SK-N-SH treated with all-trans-retinoic acid at 6 μM for 48 hours (cell line): ENCODE results near the gene ASB10.

Experiments
- BACH2 ChIP-seq: fragments of 250-450 bp; sonication (Bioruptor Pico); IDR thresholded peaks from 2 replicates; pipeline ENCODE4 v1.9.0; 2021; ENCODE audit warnings: mild to moderate bottlenecking, borderline replicate concordance
- OSR1 ChIP-seq: fragments of 250-450 bp; sonication (Bioruptor Pico); IDR thresholded peaks from 2 replicates; pipeline ENCODE4 v1.8.0; 2022; ENCODE audit warnings: moderate library complexity, mild to moderate bottlenecking, inconsistent platforms
- TSHZ2 ChIP-seq: fragments of 250-450 bp; sonication (Bioruptor Pico); IDR thresholded peaks from 2 replicates; pipeline ENCODE4 v1.5.0; 2020; ENCODE audit warnings: mild to moderate bottlenecking, moderate library complexity

- TF ChIP-seq OSR1 (CRISPR knock-in tag) (no peak), BACH2 (CRISPR knock-in tag) (no peak), TSHZ2 (no peak)
Observed at GRCh38 chr7:151178831-151179230, 8.2 kb downstream of the ASB10 start.
